Measurements from ENCODE around the gene FBXL7. TPM values are rescaled to one million over a fixed set of nuclear protein-coding genes. Genes with fewer than 3 reads are reported as not detected.

FBXL7 gene
- total RNA-seq, 4 donors from 2014 or later: 14.2 to 32.1 (median 24.9) TPM

DNA sequence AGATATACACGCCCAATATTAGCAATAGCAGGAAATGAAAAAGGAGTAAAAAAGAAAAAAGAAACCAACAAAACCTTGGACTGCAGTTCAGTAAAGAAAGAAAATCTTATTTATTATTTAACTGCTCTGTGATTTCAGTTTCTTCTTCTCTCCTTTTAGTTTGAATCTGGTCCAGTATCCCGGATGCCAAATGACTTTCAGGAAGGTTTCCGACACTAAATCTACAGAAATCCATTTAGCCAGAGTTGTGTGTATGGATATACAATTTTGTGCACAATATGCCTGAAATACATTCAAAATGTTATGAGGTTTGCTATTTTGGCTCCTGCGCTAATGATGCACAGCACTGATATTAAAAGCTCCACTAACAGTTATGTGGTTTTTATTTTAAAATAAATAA is 64.5 kb downstream of the FBXL7 start:
- WGBS, 2 donors (ENCODE audit: low coverage in 1 of 2): 70 to 78% methylated on average over 4 of the region's 4 CpGs
- Histone ChIP-seq H3K4me3 (no peak overlapping the region), H3K27ac (no peak overlapping the region), H3K36me3 (peaks cover 0 to 6% of the 10 kb centered on the region in 2 donors), H3K27me3 (no peaks in the 10 kb centered on the region), H3K4me1 (no peaks in the 10 kb centered on the region), H3K9me3 (peaks cover 0 to 5% (median 0%) of the 10 kb centered on the region in 3 donors)
- ATAC-seq: no peak
- TF ChIP-seq EP300 (IDR thresholded peaks at IDR 0.05) (no peak), POLR2A (IDR thresholded peaks at IDR 0.05) (no peak), POLR2AphosphoS5 (IDR thresholded peaks at IDR 0.05) (no peak)
- TF ChIP-seq, protein P1, sequence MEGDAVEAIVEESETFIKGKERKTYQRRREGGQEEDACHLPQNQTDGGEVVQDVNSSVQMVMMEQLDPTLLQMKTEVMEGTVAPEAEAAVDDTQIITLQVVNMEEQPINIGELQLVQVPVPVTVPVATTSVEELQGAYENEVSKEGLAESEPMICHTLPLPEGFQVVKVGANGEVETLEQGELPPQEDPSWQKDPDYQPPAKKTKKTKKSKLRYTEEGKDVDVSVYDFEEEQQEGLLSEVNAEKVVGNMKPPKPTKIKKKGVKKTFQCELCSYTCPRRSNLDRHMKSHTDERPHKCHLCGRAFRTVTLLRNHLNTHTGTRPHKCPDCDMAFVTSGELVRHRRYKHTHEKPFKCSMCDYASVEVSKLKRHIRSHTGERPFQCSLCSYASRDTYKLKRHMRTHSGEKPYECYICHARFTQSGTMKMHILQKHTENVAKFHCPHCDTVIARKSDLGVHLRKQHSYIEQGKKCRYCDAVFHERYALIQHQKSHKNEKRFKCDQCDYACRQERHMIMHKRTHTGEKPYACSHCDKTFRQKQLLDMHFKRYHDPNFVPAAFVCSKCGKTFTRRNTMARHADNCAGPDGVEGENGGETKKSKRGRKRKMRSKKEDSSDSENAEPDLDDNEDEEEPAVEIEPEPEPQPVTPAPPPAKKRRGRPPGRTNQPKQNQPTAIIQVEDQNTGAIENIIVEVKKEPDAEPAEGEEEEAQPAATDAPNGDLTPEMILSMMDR (IDR thresholded peaks at IDR 0.05): no peak

DNA sequence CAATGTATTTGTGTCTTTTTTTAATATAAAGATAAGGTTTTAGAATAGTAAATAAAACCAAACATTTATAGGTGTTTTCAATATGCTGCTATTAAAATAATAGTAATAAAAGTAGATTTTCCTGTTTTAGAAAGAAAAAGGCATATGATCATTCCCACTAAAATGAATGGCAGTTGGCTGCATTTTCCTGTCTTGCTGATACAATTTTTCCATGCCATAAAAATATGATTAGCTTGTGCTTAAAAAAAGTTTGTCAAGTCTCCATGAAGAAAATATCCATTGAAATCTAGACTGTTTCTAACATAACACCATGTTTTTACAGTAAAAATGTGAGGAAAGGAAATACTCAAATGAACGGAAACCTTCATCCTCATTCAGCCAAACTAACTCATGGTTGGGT is 65.0 kb downstream of the FBXL7 start:
- TF ChIP-seq, protein P1 (IDR thresholded peaks at IDR 0.05): no peak
- TF ChIP-seq EP300 (IDR thresholded peaks at IDR 0.05) (no peak), POLR2AphosphoS5 (IDR thresholded peaks at IDR 0.05) (no peak), POLR2A (IDR thresholded peaks at IDR 0.05) (no peak)
- Histone ChIP-seq H3K27ac (no peak overlapping the region), H3K4me3 (no peak overlapping the region), H3K4me1 (no peaks in the 10 kb centered on the region), H3K36me3 (peaks cover 0 to 6% of the 10 kb centered on the region in 2 donors), H3K27me3 (no peaks in the 10 kb centered on the region), H3K9me3 (peaks cover 0 to 5% (median 0%) of the 10 kb centered on the region in 3 donors)
- ATAC-seq: no peak
- 85 to 100% methylated on average over 1 of the region's 1 CpG for WGBS, 2 donors (ENCODE audit: low coverage in 1 of 2)

DNA sequence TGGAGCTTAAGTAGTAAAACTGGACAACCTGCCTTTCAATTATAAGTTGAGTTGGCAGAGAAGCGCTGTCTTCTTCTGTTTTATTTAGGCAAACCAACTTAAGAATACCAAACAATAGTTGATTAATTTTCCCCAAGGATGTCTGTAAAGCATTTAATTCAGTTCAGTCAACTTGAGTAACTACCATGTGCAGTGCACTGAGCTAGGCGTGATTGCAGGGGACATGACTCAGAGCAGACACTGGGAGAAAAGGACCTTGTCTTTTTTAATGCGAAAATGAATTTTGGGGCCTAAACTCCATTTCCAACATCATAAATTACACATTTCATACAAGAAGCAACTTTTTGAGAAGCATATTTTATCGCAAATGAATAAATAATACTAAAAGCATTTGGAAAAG is 66.3 kb downstream of the FBXL7 start:
- Histone ChIP-seq H3K4me3 (no peak overlapping the region), H3K36me3 (peaks cover 0 to 5% of the 10 kb centered on the region in 2 donors), H3K4me1 (no peaks in the 10 kb centered on the region), H3K9me3 (peaks cover 0 to 3% (median 0%) of the 10 kb centered on the region in 3 donors), H3K27me3 (no peaks in the 10 kb centered on the region), H3K27ac (no peak overlapping the region)
- no peak for TF ChIP-seq POLR2AphosphoS5 (IDR thresholded peaks at IDR 0.05)
- no peak for TF ChIP-seq EP300 (IDR thresholded peaks at IDR 0.05)
- TF ChIP-seq, protein P1 (IDR thresholded peaks at IDR 0.05): no peak
- TF ChIP-seq POLR2A (IDR thresholded peaks at IDR 0.05): no peak
- no peak for ATAC-seq
- 68 to 73% methylated on average over 4 of the region's 4 CpGs for WGBS, 2 donors (ENCODE audit: low coverage in 1 of 2)

DNA sequence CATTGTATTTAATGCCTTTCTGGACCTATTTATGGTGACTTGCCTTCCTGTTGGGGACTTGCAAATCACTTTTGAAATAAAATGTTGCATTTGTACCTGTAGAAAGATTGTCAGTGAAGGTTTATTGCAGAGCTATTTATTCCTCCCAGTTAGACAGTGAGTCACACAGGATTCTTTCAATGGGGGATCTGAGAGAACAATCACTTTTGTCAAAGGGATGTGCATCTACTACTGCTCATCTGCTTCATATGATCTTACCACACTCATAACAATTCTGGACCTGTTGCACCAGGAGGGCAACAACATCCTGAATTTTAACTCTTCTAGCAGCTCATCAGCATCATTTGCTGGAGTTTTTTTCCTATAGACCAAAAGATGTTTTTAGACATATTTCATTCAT is 66.8 kb downstream of the FBXL7 start:
- Histone ChIP-seq H3K27me3 (no peaks in the 10 kb centered on the region), H3K4me1 (no peaks in the 10 kb centered on the region), H3K4me3 (no peak overlapping the region), H3K27ac (no peak overlapping the region), H3K36me3 (no peaks in the 10 kb centered on the region), H3K9me3 (no peaks in the 10 kb centered on the region)
- no peak for ATAC-seq
- TF ChIP-seq, protein P1 (IDR thresholded peaks at IDR 0.05): no peak
- no peak for TF ChIP-seq EP300 (IDR thresholded peaks at IDR 0.05)
- no peak for TF ChIP-seq POLR2A (IDR thresholded peaks at IDR 0.05)
- no peak for TF ChIP-seq POLR2AphosphoS5 (IDR thresholded peaks at IDR 0.05)

DNA sequence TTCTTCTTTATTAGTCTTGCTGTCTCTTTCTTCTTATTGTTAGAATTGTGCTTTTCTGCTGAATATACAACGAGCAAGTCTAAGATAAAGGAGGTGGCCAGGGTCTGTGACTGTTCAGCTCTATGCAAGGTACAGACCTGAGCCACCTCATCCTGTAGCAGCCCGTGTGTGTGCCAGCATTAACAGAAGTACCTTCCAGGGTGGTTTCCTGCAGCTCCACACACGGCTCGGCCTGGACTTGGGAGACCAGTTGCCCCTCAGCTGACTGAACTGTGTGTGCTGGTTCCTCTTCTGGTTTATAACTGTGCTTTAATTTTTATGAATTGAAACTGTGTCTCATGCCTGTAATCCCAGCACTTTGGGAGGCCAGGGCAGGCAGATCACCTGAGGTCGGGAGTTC is 70.5 kb downstream of the FBXL7 start:
- 80% methylated on average over 2 of the region's 5 CpGs; no CpG with 5 or more reads in 1 of the 2 donors for WGBS, 2 donors (ENCODE audit: low coverage in 1 of 2)
- Histone ChIP-seq H3K9me3 (no peaks in the 10 kb centered on the region), H3K4me3 (no peak overlapping the region), H3K27me3 (no peaks in the 10 kb centered on the region), H3K36me3 (no peaks in the 10 kb centered on the region), H3K4me1 (peaks cover 4 to 26% (median 8%) of the 10 kb centered on the region in 3 donors), H3K27ac (no peak overlapping the region)
- TF ChIP-seq EP300 (IDR thresholded peaks at IDR 0.05) (no peak), POLR2A (IDR thresholded peaks at IDR 0.05) (no peak), POLR2AphosphoS5 (IDR thresholded peaks at IDR 0.05) (no peak)
- TF ChIP-seq, protein P1 (IDR thresholded peaks at IDR 0.05): no peak
- ATAC-seq: no peak
